ENCODE data around the gene PSMD13.

DNA sequence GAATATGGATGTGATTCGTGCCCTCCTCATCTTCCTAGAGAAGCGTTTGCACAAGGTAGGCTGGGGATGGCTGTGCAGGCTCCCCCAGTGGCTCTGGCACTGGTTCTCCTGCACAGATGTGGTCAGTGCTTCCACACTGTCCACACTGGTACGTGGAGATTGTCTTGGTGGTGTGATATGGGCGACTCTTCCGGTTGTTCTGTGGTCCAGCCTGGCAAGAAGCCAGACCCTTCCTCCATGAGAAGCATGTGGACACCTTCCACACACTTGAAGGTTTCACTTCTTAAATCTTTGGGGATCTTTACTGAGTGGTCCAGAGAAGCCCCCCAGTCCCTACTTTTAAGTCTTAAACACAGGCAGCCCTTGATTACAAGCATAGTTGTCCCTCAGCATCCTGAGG, 25.5 kb upstream of the PSMD13 start:
- TF ChIP-seq CEBPB (IDR thresholded peaks at IDR 0.05; ENCODE audit: low read depth, low read length), result no peak
- no peak for TF ChIP-seq CTCF (conservative IDR thresholded peaks at IDR 0.05; ENCODE audit: low read depth, low read length)
- no peak for TF ChIP-seq POLR2A (IDR thresholded peaks at IDR 0.05; ENCODE audit: low read depth, low read length)
- no peak for TF ChIP-seq SMC3 (IDR thresholded peaks at IDR 0.05; ENCODE audit: low read depth, low read length)
- no peak for TF ChIP-seq BHLHE40 (IDR thresholded peaks at IDR 0.05; ENCODE audit: low read depth, low read length)
- TF ChIP-seq MXI1 (IDR thresholded peaks at IDR 0.05; ENCODE audit: borderline replicate concordance, low read depth, low read length), result no peak
- TF ChIP-seq RCOR1 (IDR thresholded peaks at IDR 0.05; ENCODE audit: insufficient replicate concordance, low read length), result no peak
- TF ChIP-seq NFE2L2 (IDR thresholded peaks at IDR 0.05; ENCODE audit: low read depth, low read length), result no peak
- TF ChIP-seq ELK1 (IDR thresholded peaks at IDR 0.05; ENCODE audit: borderline replicate concordance, low read depth, low read length), result no peak
- no peak for TF ChIP-seq RAD21 (IDR thresholded peaks at IDR 0.05; ENCODE audit: low read length)
